Umbilical cord (tissue), 2 donors: ENCODE results near the gene ATP1A1. TPM values are rescaled to one million over a fixed set of nuclear protein-coding genes. Genes with fewer than 3 reads are reported as not detected.
A peak's percentile ranks its signal among the peaks of the same experiment; 100 is the strongest.

Source experiments
- DNase-seq: peaks from one replicate; pipeline ENCODE4 v3.0.0-alpha.2; 2015; ENCODE audit warnings: low spot score
- total RNA-seq: library from RNA; depleted of rRNA; stranded (reverse); fragments of >200 nt; gene quantifications from one replicate; pipeline ENCODE4 v1.2.3, GENCODE V29; 2014; ENCODE audit warnings: low replicate concordance; ENCODE audit not compliant: insufficient read depth

ATP1A1 gene
- total RNA-seq, 1 donor from 2014 or later, result 43.3 TPM

DNA sequence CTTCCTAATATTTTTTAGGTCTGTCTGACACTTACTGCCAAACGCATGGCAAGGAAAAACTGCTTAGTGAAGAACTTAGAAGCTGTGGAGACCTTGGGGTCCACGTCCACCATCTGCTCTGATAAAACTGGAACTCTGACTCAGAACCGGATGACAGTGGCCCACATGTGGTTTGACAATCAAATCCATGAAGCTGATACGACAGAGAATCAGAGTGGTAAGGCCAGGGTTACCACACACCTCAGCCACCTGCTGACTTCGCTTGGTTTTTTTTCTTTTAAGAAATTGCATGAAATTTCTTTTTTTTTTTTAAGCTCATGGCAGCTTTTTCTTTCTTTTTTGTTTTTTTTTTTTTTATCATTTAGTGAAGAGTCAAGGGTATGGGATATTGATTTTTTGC is 17.2 kb downstream of the ATP1A1 start:
- no peak for DNase-seq

- no peak for DNase-seq
Measured at GRCh38 chr1:116391185-116391584, 18.1 kb downstream of the ATP1A1 start.

DNA sequence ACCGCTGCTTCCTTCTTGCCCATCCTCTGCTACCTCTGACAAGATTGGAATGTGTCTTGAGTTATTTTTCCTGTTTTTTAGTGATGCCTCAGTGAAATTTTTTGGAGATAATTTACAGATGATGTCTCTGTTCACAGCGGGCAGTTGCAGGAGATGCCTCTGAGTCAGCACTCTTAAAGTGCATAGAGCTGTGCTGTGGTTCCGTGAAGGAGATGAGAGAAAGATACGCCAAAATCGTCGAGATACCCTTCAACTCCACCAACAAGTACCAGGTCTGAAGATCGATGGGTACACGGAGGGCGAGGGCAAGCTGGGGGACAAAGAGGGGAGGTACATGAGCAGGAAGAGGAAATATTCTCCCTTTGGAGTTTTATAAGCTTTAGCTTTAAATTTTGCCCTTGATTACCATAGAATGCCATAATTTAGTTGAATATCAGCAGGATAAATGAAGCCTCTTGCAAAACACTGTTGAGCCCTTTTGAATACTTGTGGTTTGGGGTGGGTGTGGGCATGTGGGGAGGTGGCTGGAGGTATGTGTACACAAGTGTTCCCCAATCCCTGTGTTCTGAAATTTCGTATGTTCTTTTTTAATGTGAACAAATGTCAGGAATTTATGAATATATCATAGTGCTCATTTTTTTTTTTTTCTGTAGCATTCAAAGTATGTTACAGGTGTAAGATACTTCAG is 19.8 kb downstream of the ATP1A1 start:
- no peak for DNase-seq

DNA sequence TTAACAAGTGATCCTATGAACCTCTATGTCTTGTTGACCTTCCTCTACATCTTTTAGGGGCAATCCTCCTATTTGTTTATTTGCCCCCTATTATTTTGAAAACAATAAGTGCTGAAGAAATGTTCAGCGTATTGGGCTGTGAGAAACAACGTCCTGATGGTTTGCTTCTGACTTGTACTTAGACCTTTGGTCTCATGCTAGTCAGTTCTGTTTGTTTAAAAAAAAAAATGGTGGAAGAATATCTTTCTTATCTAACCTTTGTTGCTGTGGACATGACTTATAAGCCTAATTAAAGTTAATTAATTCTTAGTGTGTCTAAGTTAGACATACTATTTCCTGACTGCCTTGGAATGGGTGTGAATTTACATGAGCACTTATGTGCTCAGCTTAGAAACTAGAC is 20.7 kb downstream of the ATP1A1 start:
- no peak for DNase-seq

DNA sequence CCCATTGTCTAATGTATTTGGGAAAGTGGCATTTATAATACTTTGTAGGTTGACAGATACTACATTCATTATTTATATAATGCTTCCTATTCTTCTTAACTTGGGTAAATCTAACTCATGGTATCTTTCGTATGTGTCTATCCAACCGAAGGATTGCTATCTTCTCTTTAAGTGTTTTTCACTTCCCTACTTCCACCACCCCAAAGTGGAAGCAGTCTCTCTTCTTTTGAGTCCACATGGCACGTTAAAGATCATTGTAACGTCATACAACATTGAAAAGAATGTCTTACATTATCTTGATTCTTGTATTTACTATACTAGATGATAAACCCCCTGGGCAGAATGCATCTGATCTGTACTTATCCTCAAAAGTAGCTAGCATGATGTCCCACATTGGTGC is 21.2 kb downstream of the ATP1A1 start:
- DNase-seq, result no peak

DNA sequence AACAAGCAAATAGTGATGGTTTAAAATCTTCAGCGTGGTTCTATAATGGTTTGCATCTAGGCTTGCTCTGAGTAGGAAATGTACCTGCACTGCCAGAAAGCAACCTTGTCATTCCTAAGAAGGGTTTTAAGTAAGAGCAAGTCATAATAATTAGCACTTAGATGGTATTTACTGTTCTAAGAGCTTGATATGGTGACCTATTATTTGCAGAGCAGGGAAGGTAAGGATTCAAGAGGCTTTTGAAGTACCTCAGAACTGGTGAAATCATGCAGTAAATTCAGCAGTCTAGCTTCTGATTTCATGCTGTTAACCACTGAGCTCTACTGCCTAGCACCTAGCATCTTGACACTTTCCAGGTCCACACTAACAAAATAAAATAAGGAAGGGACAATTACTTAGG is 23.7 kb downstream of the ATP1A1 start:
- DNase-seq, result no peak

DNA sequence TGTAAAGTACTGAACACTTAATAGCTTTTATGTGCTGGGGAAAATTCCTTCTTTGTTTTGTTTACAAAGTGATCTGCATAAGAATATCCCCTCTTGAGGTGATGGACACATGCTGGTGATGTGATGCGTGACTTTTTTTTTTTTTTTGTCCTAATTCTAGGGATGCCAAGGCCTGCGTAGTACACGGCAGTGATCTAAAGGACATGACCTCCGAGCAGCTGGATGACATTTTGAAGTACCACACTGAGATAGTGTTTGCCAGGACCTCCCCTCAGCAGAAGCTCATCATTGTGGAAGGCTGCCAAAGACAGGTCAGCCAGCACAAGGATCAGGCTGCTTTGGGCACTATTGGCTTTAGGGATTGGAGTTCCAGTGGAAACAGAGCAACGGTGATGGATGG is 24.7 kb downstream of the ATP1A1 start:
- DNase-seq, result no peak

GRCh38 chr1:116400780-116401179 is 27.7 kb downstream of the ATP1A1 start:
- no peak for DNase-seq

- DNase-seq, result peak; percentile 91
Measured at GRCh38 chr1:116401646-116402176, 28.7 kb downstream of the ATP1A1 start.

GRCh38 chr1:116402333-116402732 is 29.3 kb downstream of the ATP1A1 start:
- DNase-seq, result no peak

DNA sequence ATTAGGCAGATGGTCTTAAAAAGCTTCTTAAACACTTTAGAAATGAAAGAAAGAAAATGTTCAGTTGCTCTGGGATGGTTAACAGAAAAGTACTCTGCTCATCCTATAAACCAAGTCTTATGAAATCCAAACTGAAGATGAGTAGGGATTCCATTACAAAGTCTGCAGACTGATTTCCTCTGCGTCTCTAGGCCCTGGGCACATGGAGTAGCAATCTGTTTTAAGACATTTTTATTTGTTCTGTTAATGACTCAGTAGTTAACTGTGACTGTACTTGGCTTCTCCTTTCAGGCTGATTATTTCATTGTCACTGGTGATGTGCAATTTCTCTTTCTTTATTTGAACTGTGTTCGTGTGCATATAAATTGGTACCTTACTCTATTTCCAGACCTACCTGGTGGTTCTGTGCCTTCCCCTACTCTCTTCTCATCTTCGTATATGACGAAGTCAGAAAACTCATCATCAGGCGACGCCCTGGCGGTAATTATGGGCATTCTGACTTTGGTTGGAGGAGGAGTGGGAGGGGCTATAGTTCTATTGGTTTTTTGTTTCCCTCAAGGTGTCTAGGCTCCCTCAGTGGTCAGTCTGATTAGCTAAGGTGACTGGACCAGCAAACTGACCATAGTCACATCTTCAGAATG is 30.6 kb downstream of the ATP1A1 start:
- DNase-seq, result peak; percentile 92

DNA sequence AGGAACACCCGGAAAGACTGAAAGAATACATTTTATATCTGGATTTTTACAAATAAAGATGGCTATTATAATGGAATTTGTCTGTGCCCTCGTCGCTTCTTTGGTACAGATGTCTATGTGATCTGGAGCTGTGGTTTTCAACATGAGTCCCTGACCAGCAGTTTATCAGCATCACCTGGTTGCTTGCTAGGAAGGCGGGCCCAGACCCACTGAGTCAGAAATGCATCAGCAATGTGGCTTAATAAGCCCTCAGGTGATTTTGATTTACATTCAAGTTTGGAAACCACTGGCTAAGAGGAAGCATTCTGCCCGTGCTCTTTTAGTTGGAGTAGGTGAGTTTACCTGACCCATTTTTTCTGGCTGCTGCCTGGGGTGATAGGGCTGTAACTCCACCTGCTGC is 31.7 kb downstream of the ATP1A1 start:
- DNase-seq, result no peak

GRCh38 chr1:116405241-116406135 is 32.4 kb downstream of the ATP1A1 start:
- DNase-seq, result no peak

GRCh38 chr1:116407033-116407432 is 34.0 kb downstream of the ATP1A1 start:
- DNase-seq, result no peak

DNA sequence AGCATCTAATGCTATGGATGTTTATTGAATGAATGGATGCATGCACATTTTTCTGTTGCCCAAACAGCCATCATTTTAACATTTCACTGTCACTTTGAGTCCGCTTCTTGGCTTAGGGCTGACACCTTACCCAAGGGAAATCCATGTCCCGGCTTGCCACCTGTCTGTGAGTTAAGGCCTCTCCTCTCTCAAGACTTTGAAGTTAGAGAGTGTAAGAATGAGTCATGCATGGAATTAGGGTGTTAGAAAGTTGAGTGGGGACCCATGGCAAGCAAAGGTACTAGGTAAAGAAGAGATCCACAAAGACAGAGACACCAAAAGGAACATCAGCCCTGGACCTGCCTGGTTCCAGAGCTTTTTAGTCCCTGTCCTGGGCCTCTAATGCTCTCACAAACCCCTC is 35.1 kb downstream of the ATP1A1 start:
- DNase-seq, result no peak

GRCh38 chr1:116408803-116409720 is 36.0 kb downstream of the ATP1A1 start:
- no peak for DNase-seq

- DNase-seq, result peak; percentile 71
Measured at GRCh38 chr1:116409751-116410191, 36.7 kb downstream of the ATP1A1 start.

GRCh38 chr1:116411784-116412479 is 38.9 kb downstream of the ATP1A1 start:
- DNase-seq, result no peak

GRCh38 chr1:116412480-116412798 is 39.4 kb downstream of the ATP1A1 start:
- DNase-seq, result no peak

- DNase-seq, result no peak
Measured at GRCh38 chr1:116412898-116413297, 39.9 kb downstream of the ATP1A1 start.

DNA sequence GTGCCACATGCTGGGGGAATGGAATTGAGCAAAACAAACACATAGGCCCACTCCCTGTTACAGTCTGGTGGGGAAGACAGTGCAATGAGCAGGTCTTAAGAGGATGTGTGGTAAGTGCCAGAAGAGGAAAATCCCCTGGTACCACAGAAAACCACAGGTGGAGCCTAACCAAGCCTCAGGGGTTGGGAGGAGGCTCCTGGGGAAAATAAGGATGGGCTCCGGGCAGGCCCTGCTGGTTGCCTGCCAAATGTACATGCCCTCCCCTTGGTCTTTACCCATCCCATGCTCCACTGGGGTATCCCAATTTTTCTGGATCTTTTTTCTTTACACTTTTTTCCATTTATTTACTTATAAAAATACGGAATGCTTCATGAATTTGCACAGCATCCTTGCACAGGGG is 40.4 kb downstream of the ATP1A1 start:
- no peak for DNase-seq
